Sigmoid colon (tissue), 7 donors: ENCODE data around the gene TREML4. TPM values are rescaled to one million over a fixed set of nuclear protein-coding genes. Genes with fewer than 3 reads are reported as not detected.
A peak's percentile ranks its signal among the peaks of the same experiment; 100 is the strongest.

Experiments
- DNase-seq: peaks from one replicate; pipeline ENCODE4 v3.0.0-alpha.2; 2019
- H3K27ac ChIP-seq, 4 donors: fragments of 200-600 bp; sonication (generic); one replicate each; pipeline ENCODE4 v1.5.1; 2016 to 2019; ENCODE audit warnings: mild to moderate bottlenecking in 1 of 4
- H3K27me3 ChIP-seq, 3 donors: fragments of 200-600 bp; sonication (generic); one replicate each; pipeline ENCODE4 v1.5.1; 2019; ENCODE audit warnings: mild to moderate bottlenecking in 1 of 3
- H3K36me3 ChIP-seq, 4 donors: fragments of 200-600 bp; sonication (generic); one replicate each; pipeline ENCODE4 v1.5.1; 2016 to 2019
- H3K4me1 ChIP-seq, 4 donors: fragments of 200-600 bp; sonication (generic); one replicate each; pipeline ENCODE4 v1.5.1; 2017 to 2019
- H3K4me3 ChIP-seq, 4 donors: fragments of 200-600 bp; sonication (generic); one replicate each; pipeline ENCODE4 v1.5.1; 2017 to 2019; ENCODE audit warnings: mild to moderate bottlenecking in 2 of 4, moderate library complexity in 1 of 4
- H3K9me3 ChIP-seq, 4 donors: fragments of 200-600 bp in 3 of 4; sonication (generic) in 3 of 4; one replicate each; pipeline versions ENCODE4 v1.5.1 to v1.6.1; 2013 to 2019
- CTCF ChIP-seq, 4 experiments: fragments of 450-650 bp in 3 of 4; fragments of 200-600 bp in 1 of 4; IDR thresholded peaks; one replicate each; pipeline ENCODE4 v1.5.1; 2016 to 2019; ENCODE audit warnings: antibody characterized with exemption in 4 of 4, mild to moderate bottlenecking in 3 of 4, moderate library complexity in 2 of 4
- EP300 ChIP-seq, 4 donors: sonication (generic); formaldehyde crosslinking; IDR thresholded peaks; one replicate each; pipeline ENCODE4 v1.6.1; 2017; ENCODE audit warnings: antibody characterized with exemption in 4 of 4
- POLR2A ChIP-seq, 2 donors: fragments of 450-650 bp; IDR thresholded peaks; one replicate each; pipeline ENCODE4 v1.6.1; 2016; ENCODE audit warnings: antibody characterized with exemption in 2 of 2, mild to moderate bottlenecking in 2 of 2, moderate library complexity in 2 of 2
- POLR2AphosphoS5 ChIP-seq, 4 donors: sonication (generic); formaldehyde crosslinking; IDR thresholded peaks; one replicate each; pipeline ENCODE4 v1.6.1; 2017; ENCODE audit warnings: antibody characterized with exemption in 4 of 4
- WGBS, 2 donors: extraction: QIAGEN DNeasy Blood & Tissue Kit; methylation state at CpG; one replicate each; pipeline ENCODE4 v1.1.7; 2013; 5-methylcytosine and 5-hydroxymethylcytosine counted together
- intact Hi-C: fragments of 100-400 bp; cut with DNase I; formaldehyde crosslinking; loops from one replicate; pipeline ENCODE4 v1.15.1; 2023
- polyA plus RNA-seq, 3 donors: library from polyadenylated mRNA; stranded (reverse); fragments of 200-250 nt; gene quantifications; one replicate each; pipeline ENCODE4 v1.2.3, GENCODE V29; 2013
- total RNA-seq, 4 donors: library from RNA; depleted of rRNA; stranded (reverse); fragments of >200 nt; gene quantifications; one replicate each; pipeline ENCODE4 v1.1.0, GENCODE V29; 2016
- donor health status: healthy with polysubstance abuse.
- donor health status: Bipolar disorder and iron deficiency.
- donor health status: healthy.

The TREML4 gene
- total and polyA plus RNA-seq, 7 donors: 0.22 TPM; not detected in 6

- no peaks in the 10 kb centered on the region for H3K9me3 ChIP-seq
- intact Hi-C loops: no loop called here
These were observed 52.4 kb downstream of the TREML4 start for GRCh38 chr6:41280381-41281057.

GRCh38 chr6:41283600-41283999 is 55.5 kb downstream of the TREML4 start:
- no peak for TF ChIP-seq EP300 (IDR thresholded peaks at IDR 0.05)
- no peak for TF ChIP-seq POLR2A (IDR thresholded peaks at IDR 0.05)
- TF ChIP-seq POLR2AphosphoS5 (IDR thresholded peaks at IDR 0.05): no peak
- TF ChIP-seq CTCF (IDR thresholded peaks at IDR 0.05): no peak
- Histone ChIP-seq H3K27ac (no peak overlapping the region), H3K9me3 (no peaks in the 10 kb centered on the region), H3K36me3 (no peaks in the 10 kb centered on the region), H3K27me3 (no peaks in the 10 kb centered on the region), H3K4me1 (no peaks in the 10 kb centered on the region), H3K4me3 (no peak overlapping the region)
- DNase-seq: no peak
- intact Hi-C loops: no loop called here
- WGBS, 2 donors: 76 to 77% methylated on average over 3 of the region's 3 CpGs

More at GRCh38 chr6:41280381-41281057, 52.4 kb downstream of the TREML4 start:
- no peaks in the 10 kb centered on the region for H3K36me3 ChIP-seq
- TF ChIP-seq POLR2AphosphoS5 (IDR thresholded peaks at IDR 0.05) (no peak), POLR2A (IDR thresholded peaks at IDR 0.05) (no peak), EP300 (IDR thresholded peaks at IDR 0.05) (no peak), CTCF (IDR thresholded peaks at IDR 0.05) (no peak)
- H3K4me1 ChIP-seq: no peaks in the 10 kb centered on the region
- H3K27me3 ChIP-seq: peaks cover 0 to 3% (median 0%) of the 10 kb centered on the region in 3 donors
- no peak overlapping the region for H3K4me3 ChIP-seq
- DNase-seq: no peak
- H3K27ac ChIP-seq: no peak overlapping the region
- 29 to 70% methylated on average over 1 of the region's 1 CpG for WGBS, 2 donors

DNA sequence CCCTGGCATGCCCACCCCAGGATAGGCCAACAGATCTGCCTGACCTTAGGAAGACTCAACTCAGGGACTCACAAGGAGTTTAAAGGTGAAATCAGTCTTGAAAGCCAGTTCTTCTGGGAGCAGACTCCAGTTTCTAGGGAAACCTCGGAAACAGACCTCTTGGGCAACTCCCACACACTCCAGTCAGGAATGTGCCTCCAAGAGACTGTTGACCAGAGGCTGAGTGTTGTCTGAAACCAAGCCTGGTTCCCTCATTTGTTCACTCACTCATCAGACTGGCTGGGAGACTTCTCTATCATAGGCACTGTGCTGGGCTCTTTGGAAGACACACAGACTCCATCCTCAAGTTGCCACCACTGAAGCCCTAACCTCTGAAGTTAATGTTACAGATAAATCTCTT is 56.6 kb downstream of the TREML4 start:
- Histone ChIP-seq H3K4me1 (no peaks in the 10 kb centered on the region), H3K27me3 (no peaks in the 10 kb centered on the region), H3K4me3 (no peak overlapping the region), H3K27ac (no peak overlapping the region), H3K36me3 (no peaks in the 10 kb centered on the region), H3K9me3 (no peaks in the 10 kb centered on the region)
- intact Hi-C loops: no loop called here
- DNase-seq: no peak
- 45 to 77% methylated on average over 1 of the region's 1 CpG for WGBS, 2 donors
- no peak for TF ChIP-seq POLR2A (IDR thresholded peaks at IDR 0.05)

- no peaks in the 10 kb centered on the region for H3K9me3 ChIP-seq
- TF ChIP-seq CTCF (IDR thresholded peaks at IDR 0.05) (no peak), POLR2AphosphoS5 (IDR thresholded peaks at IDR 0.05) (peak in 1 of 4 donors; percentile 62), EP300 (IDR thresholded peaks at IDR 0.05) (peak in 1 of 4 donors; percentile 6)
- peak; percentile 68 for DNase-seq
- H3K27me3 ChIP-seq: no peaks in the 10 kb centered on the region
- H3K4me3 ChIP-seq: no peak within 1 kb of the TSS
- intact Hi-C loops: no loop called here
- no peaks in the 10 kb centered on the region for H3K4me1 ChIP-seq
- 72 to 81% methylated on average over 8 of the region's 8 CpGs for WGBS, 2 donors
- H3K36me3 ChIP-seq: no peaks in the 10 kb centered on the region
- peak within 1 kb of the TSS in 1 of 4 donors; percentile 43 for H3K27ac ChIP-seq
These were observed 58.6 kb downstream of the TREML4 start, which contains the start of gene TREM1 for GRCh38 chr6:41286544-41287346. TREM1 (minus strand) TSS chr6:41286682; CDS start chr6:41286655, 27 bp downstream.

- Histone ChIP-seq H3K4me3 (no peak overlapping the region), H3K27ac (no peak overlapping the region), H3K9me3 (no peaks in the 10 kb centered on the region), H3K36me3 (no peaks in the 10 kb centered on the region), H3K4me1 (no peaks in the 10 kb centered on the region), H3K27me3 (no peaks in the 10 kb centered on the region)
- WGBS, 2 donors: 28 to 55% methylated on average over 6 of the region's 6 CpGs
- intact Hi-C loops: no loop called here
- no peak for TF ChIP-seq POLR2AphosphoS5 (IDR thresholded peaks at IDR 0.05)
- TF ChIP-seq CTCF (IDR thresholded peaks at IDR 0.05): no peak
- no peak for TF ChIP-seq EP300 (IDR thresholded peaks at IDR 0.05)
- TF ChIP-seq POLR2A (IDR thresholded peaks at IDR 0.05): no peak
- DNase-seq: no peak
These were observed 60.0 kb downstream of the TREML4 start for GRCh38 chr6:41288030-41288753.
